HEK293 (cell line): ENCODE measurements around the gene GCK.

ENCODE experiments used
- CTCF ChIA-PET: fragments of 350-600 bp; formaldehyde crosslinking; extraction: SDS; loops from one replicate; lab custom pipeline; 2021; ENCODE audit warnings: antibody characterized with exemption; lab: Yijun Ruan, JAX
- POLR2A ChIA-PET: fragments of 300-600 bp; formaldehyde crosslinking; extraction: SDS; loops from one replicate; lab custom pipeline; 2020; ENCODE audit warnings: antibody characterized with exemption, inconsistent platforms; lab: Yijun Ruan, JAX
- H3K27ac ChIP-seq: fragments of 200-500 bp; sonication (Bioruptor generic); 2 replicates; pipeline ENCODE4 v1.5.1; 2014; ENCODE audit warnings: low read depth, low read length, control low read depth, inconsistent platforms; ENCODE audit errors: extremely low read depth
- H3K36me3 ChIP-seq, 2 experiments: fragments of 200-500 bp in 1 of 2; sonication (Bioruptor generic) in 1 of 2; 1 replicate in 1 of 2; 2 replicates in 1 of 2; pipeline ENCODE4 v1.5.1; 2014 to 2017; ENCODE audit warnings: inconsistent platforms in 2 of 2, low read length in 2 of 2; ENCODE audit not compliant: control insufficient read depth in 2 of 2, insufficient read depth in 1 of 2
- H3K4me1 ChIP-seq: fragments of 200-500 bp; sonication (Bioruptor generic); 2 replicates; pipeline ENCODE4 v1.5.1; 2014; ENCODE audit warnings: mild to moderate bottlenecking, low read length, inconsistent platforms; ENCODE audit not compliant: control insufficient read depth, insufficient read depth
- H3K4me3 ChIP-seq: 2 replicates; pipeline ENCODE4 v1.5.1; 2011; ENCODE audit warnings: low read depth, mild to moderate bottlenecking, control low read depth, low read length, moderate library complexity
- H3K9me3 ChIP-seq: fragments of 200-500 bp; sonication (Bioruptor generic); 2 replicates; pipeline ENCODE4 v1.5.1; 2014; ENCODE audit warnings: low read depth, low read length, inconsistent platforms; ENCODE audit not compliant: control insufficient read depth, insufficient read depth
- EGR2 ChIP-seq: fragments of 450-650 bp; formaldehyde crosslinking; IDR thresholded peaks from 2 replicates; pipeline ENCODE4 v1.5.1; 2016; ENCODE audit warnings: low read depth, missing biosample characterization, missing genetic modification characterization
- GFI1B ChIP-seq: fragments of 450-650 bp; formaldehyde crosslinking; IDR thresholded peaks from 2 replicates; pipeline ENCODE4 v1.5.1; 2016; ENCODE audit warnings: missing biosample characterization, missing genetic modification characterization
- KLF10 ChIP-seq: fragments of 450-650 bp; IDR thresholded peaks from 2 replicates; pipeline ENCODE4 v1.5.1; 2018; ENCODE audit warnings: missing biosample characterization, mild to moderate bottlenecking, missing genetic modification characterization
- KLF8 ChIP-seq: fragments of 450-650 bp; formaldehyde crosslinking; IDR thresholded peaks from 2 replicates; pipeline ENCODE4 v1.5.1; 2016; ENCODE audit warnings: missing biosample characterization, missing genetic modification characterization
- SALL2 ChIP-seq: fragments of 450-650 bp; formaldehyde crosslinking; IDR thresholded peaks from 2 replicates; pipeline ENCODE4 v1.5.0; 2017; ENCODE audit warnings: missing biosample characterization, mild to moderate bottlenecking, missing genetic modification characterization, borderline replicate concordance
- SP2 ChIP-seq: fragments of 450-650 bp; formaldehyde crosslinking; IDR thresholded peaks from 2 replicates; pipeline ENCODE4 v1.5.1; 2016; ENCODE audit warnings: missing biosample characterization, missing genetic modification characterization
- ZFHX2 ChIP-seq: fragments of 450-650 bp; formaldehyde crosslinking; conservative IDR thresholded peaks from 2 replicates; pipeline ENCODE4 v1.5.1; 2016; ENCODE audit warnings: missing biosample characterization, missing genetic modification characterization
- ZNF112 ChIP-seq: fragments of 450-650 bp; formaldehyde crosslinking; IDR thresholded peaks from 2 replicates; pipeline ENCODE4 v1.5.0; 2017; ENCODE audit warnings: missing biosample characterization, missing genetic modification characterization
- ZNF114 ChIP-seq: fragments of 450-650 bp; formaldehyde crosslinking; IDR thresholded peaks from 2 replicates; pipeline ENCODE4 v1.5.0; 2017; ENCODE audit warnings: missing biosample characterization, missing genetic modification characterization
- ZNF121 ChIP-seq: fragments of 450-650 bp; formaldehyde crosslinking; IDR thresholded peaks from 2 replicates; pipeline ENCODE4 v1.5.1; 2016; ENCODE audit warnings: missing biosample characterization, missing genetic modification characterization
- ZNF558 ChIP-seq: fragments of 450-650 bp; formaldehyde crosslinking; IDR thresholded peaks from 2 replicates; pipeline ENCODE4 v1.5.1; 2016; ENCODE audit warnings: missing biosample characterization, missing genetic modification characterization
- ZNF596 ChIP-seq: fragments of 450-650 bp; IDR thresholded peaks from 2 replicates; pipeline ENCODE4 v1.5.0; 2018; ENCODE audit warnings: missing biosample characterization, mild to moderate bottlenecking, missing genetic modification characterization, moderate library complexity
- ZNF654 ChIP-seq: fragments of 450-650 bp; formaldehyde crosslinking; IDR thresholded peaks from 2 replicates; pipeline ENCODE4 v1.5.1; 2016; ENCODE audit warnings: low read depth, missing biosample characterization, missing genetic modification characterization
- TF ChIP-seq, protein P1 (sequence below): fragments of 450-650 bp; formaldehyde crosslinking; IDR thresholded peaks from 2 replicates; pipeline ENCODE4 v1.5.1; 2016; ENCODE audit warnings: missing biosample characterization, missing genetic modification characterization
- TF ChIP-seq, protein P2 (sequence below): fragments of 450-650 bp; formaldehyde crosslinking; IDR thresholded peaks from 2 replicates; pipeline ENCODE4 v1.5.1; 2016; ENCODE audit warnings: missing biosample characterization, missing genetic modification characterization
- TF ChIP-seq, protein P3 (sequence below): fragments of 450-650 bp; IDR thresholded peaks from 2 replicates; pipeline ENCODE4 v1.5.1; 2018; ENCODE audit warnings: missing biosample characterization, mild to moderate bottlenecking, missing genetic modification characterization
- TF ChIP-seq, protein P4 (sequence below): fragments of 450-650 bp; formaldehyde crosslinking; IDR thresholded peaks from 2 replicates; pipeline ENCODE4 v1.5.1; 2017; ENCODE audit warnings: missing biosample characterization, missing genetic modification characterization

The GCK gene

DNA sequence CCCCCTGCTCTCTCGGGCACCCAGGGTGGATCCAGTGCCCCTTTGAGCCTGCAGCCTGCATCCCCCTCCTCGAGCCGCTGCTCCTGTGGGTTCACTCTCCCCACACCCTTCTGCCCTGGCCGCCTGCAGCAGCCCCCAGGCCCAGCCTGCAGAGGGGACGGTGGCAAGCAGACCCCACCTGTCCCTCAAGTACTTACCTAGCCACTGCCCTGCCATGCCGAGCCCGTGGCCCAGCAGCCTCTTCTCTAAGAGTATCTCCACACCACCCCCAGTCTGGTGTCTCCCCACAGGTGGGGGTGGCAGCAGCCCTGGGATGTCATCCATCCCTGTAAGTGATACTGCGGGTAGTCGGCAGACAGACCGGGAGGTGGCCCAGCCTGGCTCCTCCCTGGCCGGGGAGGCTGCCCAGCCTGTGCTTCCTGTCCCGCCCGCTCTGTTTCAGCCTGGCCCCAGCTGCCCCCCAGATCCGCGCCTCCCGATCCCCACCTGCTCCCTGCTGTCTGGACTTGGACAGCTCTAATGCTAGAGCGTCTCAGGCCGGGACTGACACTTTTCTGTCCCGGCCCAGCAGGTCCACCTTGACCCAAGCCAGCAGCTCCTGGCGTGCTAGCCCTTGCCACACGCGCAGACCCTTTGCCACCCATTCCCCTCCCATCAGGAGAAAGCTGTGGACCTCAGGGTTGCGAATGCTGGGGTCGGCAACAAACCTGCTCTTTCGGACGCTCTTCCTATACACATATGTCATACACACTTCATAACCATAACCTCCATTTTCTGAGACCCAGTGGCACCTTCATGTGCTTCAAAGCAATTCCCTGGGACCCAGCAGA, 36.5 kb upstream of the GCK start (continued):
- TF ChIP-seq ZFHX2 (peak; percentile 35), ZNF114 (tag by site-specific recombination) (no peak), SP2 (tag by site-specific recombination) (0 out of 2 replicates have a peak, but pooled peaks have one; percentile 15), ZNF596 (tag by site-specific recombination) (no peak), ZNF654 (tag by site-specific recombination) (no peak), SALL2 (tag by site-specific recombination) (no peak), ZNF112 (tag by site-specific recombination) (no peak), ZNF121 (tag by site-specific recombination) (no peak), ZNF558 (tag by site-specific recombination) (no peak)

DNA sequence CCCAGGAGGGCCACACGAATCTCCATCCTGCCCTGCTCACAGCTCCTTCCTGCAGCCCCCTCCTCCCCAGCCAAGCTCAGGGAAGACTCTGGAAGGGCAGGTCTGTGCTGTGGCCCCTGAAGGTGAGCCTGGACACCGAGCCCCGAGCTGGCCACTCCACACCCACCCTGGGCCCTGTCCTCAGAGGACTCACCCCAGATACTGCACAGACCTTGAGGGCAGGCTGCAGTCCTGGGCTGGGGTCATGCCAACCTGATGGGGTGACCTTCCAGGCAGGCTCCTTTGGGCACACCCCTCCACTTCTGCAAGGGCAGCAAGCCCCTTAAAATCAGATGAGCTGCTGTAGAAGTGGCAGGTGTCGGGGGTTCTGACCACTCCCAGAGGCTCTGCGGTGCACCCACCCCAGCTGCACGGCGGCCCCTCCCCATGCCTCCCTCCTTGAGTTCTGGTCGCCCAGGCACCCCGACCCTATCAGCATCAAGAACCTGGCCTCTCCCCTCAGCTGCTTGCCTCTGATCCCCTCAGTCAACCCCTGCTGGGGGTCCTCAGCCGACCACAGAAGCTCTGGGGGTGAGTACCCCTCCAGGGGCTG, 35.8 kb upstream of the GCK start:
- Histone ChIP-seq H3K27ac (no peak overlapping the region), H3K4me1 (no peaks in the 10 kb centered on the region; the same call in 1 of the 2 replicates), H3K4me3 (no peak overlapping the region), H3K36me3 (no peaks in the 10 kb centered on the region), H3K9me3 (no peaks in the 10 kb centered on the region)
- ChIA-PET CTCF (interaction anchor here (1.2 kb wide), 2 partner anchors 9 to 10 kb away, joined by 3 to 4 read pairs; no protein-coding TSS in a partner anchor), POLR2A (no interaction called here)
- TF ChIP-seq, protein P1, sequence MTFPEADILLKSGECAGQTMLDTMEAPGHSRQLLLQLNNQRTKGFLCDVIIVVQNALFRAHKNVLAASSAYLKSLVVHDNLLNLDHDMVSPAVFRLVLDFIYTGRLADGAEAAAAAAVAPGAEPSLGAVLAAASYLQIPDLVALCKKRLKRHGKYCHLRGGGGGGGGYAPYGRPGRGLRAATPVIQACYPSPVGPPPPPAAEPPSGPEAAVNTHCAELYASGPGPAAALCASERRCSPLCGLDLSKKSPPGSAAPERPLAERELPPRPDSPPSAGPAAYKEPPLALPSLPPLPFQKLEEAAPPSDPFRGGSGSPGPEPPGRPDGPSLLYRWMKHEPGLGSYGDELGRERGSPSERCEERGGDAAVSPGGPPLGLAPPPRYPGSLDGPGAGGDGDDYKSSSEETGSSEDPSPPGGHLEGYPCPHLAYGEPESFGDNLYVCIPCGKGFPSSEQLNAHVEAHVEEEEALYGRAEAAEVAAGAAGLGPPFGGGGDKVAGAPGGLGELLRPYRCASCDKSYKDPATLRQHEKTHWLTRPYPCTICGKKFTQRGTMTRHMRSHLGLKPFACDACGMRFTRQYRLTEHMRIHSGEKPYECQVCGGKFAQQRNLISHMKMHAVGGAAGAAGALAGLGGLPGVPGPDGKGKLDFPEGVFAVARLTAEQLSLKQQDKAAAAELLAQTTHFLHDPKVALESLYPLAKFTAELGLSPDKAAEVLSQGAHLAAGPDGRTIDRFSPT (tag by site-specific recombination) = 0 out of 2 replicates have a peak, but pooled peaks have one; percentile 4
- TF ChIP-seq, protein P2, sequence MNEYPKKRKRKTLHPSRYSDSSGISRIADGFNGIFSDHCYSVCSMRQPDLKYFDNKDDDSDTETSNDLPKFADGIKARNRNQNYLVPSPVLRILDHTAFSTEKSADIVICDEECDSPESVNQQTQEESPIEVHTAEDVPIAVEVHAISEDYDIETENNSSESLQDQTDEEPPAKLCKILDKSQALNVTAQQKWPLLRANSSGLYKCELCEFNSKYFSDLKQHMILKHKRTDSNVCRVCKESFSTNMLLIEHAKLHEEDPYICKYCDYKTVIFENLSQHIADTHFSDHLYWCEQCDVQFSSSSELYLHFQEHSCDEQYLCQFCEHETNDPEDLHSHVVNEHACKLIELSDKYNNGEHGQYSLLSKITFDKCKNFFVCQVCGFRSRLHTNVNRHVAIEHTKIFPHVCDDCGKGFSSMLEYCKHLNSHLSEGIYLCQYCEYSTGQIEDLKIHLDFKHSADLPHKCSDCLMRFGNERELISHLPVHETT = no peak
- TF ChIP-seq GFI1B (tag by site-specific recombination) (no peak), KLF8 (tag by site-specific recombination) (no peak), KLF10 (tag by site-specific recombination) (no peak), EGR2 (0 out of 2 replicates have a peak, but pooled peaks have one; percentile 2)
- TF ChIP-seq, protein P3, sequence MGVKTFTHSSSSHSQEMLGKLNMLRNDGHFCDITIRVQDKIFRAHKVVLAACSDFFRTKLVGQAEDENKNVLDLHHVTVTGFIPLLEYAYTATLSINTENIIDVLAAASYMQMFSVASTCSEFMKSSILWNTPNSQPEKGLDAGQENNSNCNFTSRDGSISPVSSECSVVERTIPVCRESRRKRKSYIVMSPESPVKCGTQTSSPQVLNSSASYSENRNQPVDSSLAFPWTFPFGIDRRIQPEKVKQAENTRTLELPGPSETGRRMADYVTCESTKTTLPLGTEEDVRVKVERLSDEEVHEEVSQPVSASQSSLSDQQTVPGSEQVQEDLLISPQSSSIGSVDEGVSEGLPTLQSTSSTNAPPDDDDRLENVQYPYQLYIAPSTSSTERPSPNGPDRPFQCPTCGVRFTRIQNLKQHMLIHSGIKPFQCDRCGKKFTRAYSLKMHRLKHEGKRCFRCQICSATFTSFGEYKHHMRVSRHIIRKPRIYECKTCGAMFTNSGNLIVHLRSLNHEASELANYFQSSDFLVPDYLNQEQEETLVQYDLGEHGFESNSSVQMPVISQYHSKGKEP (tag by site-specific recombination) = no peak
- TF ChIP-seq, protein P4, sequence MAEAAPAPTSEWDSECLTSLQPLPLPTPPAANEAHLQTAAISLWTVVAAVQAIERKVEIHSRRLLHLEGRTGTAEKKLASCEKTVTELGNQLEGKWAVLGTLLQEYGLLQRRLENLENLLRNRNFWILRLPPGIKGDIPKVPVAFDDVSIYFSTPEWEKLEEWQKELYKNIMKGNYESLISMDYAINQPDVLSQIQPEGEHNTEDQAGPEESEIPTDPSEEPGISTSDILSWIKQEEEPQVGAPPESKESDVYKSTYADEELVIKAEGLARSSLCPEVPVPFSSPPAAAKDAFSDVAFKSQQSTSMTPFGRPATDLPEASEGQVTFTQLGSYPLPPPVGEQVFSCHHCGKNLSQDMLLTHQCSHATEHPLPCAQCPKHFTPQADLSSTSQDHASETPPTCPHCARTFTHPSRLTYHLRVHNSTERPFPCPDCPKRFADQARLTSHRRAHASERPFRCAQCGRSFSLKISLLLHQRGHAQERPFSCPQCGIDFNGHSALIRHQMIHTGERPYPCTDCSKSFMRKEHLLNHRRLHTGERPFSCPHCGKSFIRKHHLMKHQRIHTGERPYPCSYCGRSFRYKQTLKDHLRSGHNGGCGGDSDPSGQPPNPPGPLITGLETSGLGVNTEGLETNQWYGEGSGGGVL (tag by site-specific recombination) = no peak
